ENCODE results near the gene SLC6A12. TPM values are rescaled to one million over a fixed set of nuclear protein-coding genes. Genes with fewer than 3 reads are reported as not detected.
A peak's percentile ranks its signal among the peaks of the same experiment; 100 is the strongest.

The SLC6A12 gene
- total and polyA plus RNA-seq, 5 experiments from 2014 or later: 0.78 TPM; not detected in 4

- peaks cover 24 to 88% (median 69%) of the 10 kb centered on the region in 5 donors for H3K27me3 Mint-ChIP-seq
- no peak overlapping the region for H3K4me3 Mint-ChIP-seq
- no peak for DNase-seq
- no peak for ATAC-seq
- H3K9me3 Mint-ChIP-seq: no peaks in the 10 kb centered on the region
- peak overlapping the region in 1 of 10 donors; percentile 34 for H3K27ac Mint-ChIP-seq
- POLR2A ChIA-PET: no interaction called here
- peaks cover 0 to 11% (median 4%) of the 10 kb centered on the region in 4 donors for H3K4me1 Mint-ChIP-seq
- H3K36me3 Mint-ChIP-seq: no peaks in the 10 kb centered on the region
These were observed 3.4 kb downstream of the SLC6A12 start for GRCh38 chr12:210277-211141.

- H3K27ac Mint-ChIP-seq: peak overlapping the region in 1 of 10 donors; percentile 34
- POLR2A ChIA-PET: no interaction called here
- no peak overlapping the region for H3K4me3 Mint-ChIP-seq
- DNase-seq: no peak
- no peaks in the 10 kb centered on the region for H3K9me3 Mint-ChIP-seq
- peaks cover 26 to 94% (median 74%) of the 10 kb centered on the region in 5 donors for H3K27me3 Mint-ChIP-seq
- peaks cover 0 to 11% (median 4%) of the 10 kb centered on the region in 4 donors for H3K4me1 Mint-ChIP-seq
- no peaks in the 10 kb centered on the region for H3K36me3 Mint-ChIP-seq
- ATAC-seq: no peak
These were observed 4.1 kb downstream of the SLC6A12 start for GRCh38 chr12:209851-210250.

DNA sequence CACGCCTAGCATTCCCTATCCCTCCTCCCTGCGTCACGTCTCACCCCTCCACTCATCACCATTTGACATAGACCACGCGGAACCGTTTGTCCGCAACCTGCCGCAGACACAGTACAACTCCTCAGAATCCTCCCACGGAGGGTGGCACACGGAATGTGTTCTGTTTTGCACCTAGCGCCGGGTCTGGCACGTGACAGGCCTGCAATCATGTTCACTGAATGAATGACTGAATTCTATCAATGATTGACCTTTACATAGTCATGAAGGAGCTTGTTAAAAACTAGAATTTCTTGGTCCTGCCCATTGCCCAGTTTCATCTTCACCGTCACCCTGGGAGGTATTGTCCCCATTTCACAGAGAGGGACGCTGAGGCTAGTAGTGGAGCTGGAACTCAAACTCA is 4.7 kb downstream of the SLC6A12 start:
- H3K27ac Mint-ChIP-seq: no peak overlapping the region
- H3K4me1 Mint-ChIP-seq: peaks cover 0 to 11% (median 4%) of the 10 kb centered on the region in 4 donors
- POLR2A ChIA-PET: no interaction called here
- peaks cover 29 to 99% (median 78%) of the 10 kb centered on the region in 5 donors for H3K27me3 Mint-ChIP-seq
- no peaks in the 10 kb centered on the region for H3K36me3 Mint-ChIP-seq
- no peak for DNase-seq
- no peaks in the 10 kb centered on the region for H3K9me3 Mint-ChIP-seq
- no peak overlapping the region for H3K4me3 Mint-ChIP-seq
- ATAC-seq: no peak

DNA sequence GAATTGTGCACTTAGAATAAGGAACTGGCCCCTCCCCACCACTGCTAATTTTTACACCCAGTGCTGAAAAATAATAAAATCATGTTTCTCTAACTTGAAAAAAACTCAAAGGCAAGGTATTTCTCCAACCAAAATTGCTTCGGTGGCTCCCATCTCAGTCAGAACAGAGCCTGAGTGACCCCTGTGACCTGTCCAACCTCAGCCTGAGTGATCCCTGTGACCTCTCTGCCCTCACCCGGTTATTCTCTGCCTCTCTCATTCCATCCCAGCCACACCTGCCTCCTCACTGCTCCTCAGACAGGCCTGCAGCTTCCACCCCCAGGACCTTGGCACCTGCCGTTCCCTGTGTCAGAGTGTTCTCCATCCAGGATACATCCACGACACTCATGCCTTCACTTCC is 5.1 kb downstream of the SLC6A12 start:
- ATAC-seq (no peak), DNase-seq (no peak)
- Mint-ChIP-seq H3K9me3 (no peaks in the 10 kb centered on the region), H3K4me1 (peaks cover 0 to 9% (median 5%) of the 10 kb centered on the region in 4 donors), H3K27ac (no peak overlapping the region), H3K36me3 (no peaks in the 10 kb centered on the region), H3K27me3 (peaks cover 31 to 99% (median 77%) of the 10 kb centered on the region in 5 donors), H3K4me3 (no peak overlapping the region)
- POLR2A ChIA-PET: no interaction called here

GRCh38 chr12:207804-208203 is 6.2 kb downstream of the SLC6A12 start:
- H3K4me1 Mint-ChIP-seq: peaks cover 0 to 7% (median 5%) of the 10 kb centered on the region in 4 donors
- DNase-seq (no peak), ATAC-seq (no peak)
- no peak overlapping the region for H3K27ac Mint-ChIP-seq
- peaks cover 28 to 93% (median 68%) of the 10 kb centered on the region in 5 donors for H3K27me3 Mint-ChIP-seq
- H3K4me3 Mint-ChIP-seq: no peak overlapping the region
- no peaks in the 10 kb centered on the region for H3K9me3 Mint-ChIP-seq
- POLR2A ChIA-PET: no interaction called here
- H3K36me3 Mint-ChIP-seq: no peaks in the 10 kb centered on the region

DNA sequence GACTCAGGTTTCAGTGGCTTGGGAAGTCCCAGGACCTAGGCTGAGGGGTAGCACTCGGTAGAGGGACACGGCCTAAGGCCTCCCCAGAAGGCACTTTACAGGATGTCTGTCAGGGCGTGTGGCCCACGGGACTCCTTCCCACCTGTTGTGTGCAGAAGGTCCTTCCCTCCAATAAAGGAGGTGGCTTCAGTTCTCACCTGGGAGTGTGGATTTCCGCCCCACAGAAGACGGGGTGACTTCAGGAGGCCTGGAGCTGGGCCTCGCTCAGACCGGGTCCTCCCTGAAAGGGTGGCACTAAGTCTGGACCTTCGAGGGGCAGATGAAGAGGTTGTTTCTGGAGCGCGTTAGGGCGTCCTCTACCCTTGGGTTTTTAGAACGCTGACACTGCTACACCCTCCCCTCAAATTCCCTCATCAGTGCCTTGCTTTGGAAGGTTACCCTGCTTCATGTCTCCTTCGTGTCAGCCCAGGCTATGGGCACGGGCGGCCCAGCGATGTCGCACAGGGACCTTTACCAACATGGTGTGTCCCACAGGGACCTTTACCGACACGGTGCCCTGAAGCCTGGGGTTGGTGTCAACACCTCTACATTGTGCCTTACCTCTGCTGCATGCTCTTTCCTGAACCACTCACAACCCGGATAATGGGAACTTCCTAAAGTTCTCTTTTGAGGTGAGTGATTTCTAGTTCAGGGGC is 7.1 kb downstream of the SLC6A12 start:
- DNase-seq (peak in 1 of 10 donors; percentile 53), ATAC-seq (no peak)
- Mint-ChIP-seq H3K36me3 (no peaks in the 10 kb centered on the region), H3K4me1 (peaks cover 0 to 6% (median 3%) of the 10 kb centered on the region in 4 donors), H3K4me3 (no peak overlapping the region), H3K27me3 (peaks cover 34 to 93% (median 73%) of the 10 kb centered on the region in 5 donors), H3K27ac (no peak overlapping the region), H3K9me3 (no peaks in the 10 kb centered on the region)
- POLR2A ChIA-PET: no interaction called here

DNA sequence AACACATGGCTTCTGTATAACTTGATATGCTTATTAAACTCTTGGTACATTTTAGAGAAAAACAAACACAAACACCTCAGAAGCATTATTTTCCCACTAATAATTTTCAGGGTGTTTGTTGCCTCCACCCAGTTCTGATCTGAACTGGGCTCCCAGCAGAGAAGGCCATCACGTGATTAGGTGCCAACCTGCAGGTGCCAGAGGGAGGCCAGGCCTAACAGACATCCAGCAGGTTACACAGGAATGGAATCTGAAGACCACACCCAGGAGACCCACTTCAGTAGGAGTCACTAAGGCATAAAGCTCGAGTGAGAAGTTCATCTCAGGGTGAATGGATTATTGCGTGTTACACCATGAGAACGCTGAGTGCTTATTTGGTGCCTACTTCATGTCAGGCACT is 8.9 kb downstream of the SLC6A12 start:
- H3K4me3 Mint-ChIP-seq: no peak overlapping the region
- H3K9me3 Mint-ChIP-seq: no peaks in the 10 kb centered on the region
- ATAC-seq: no peak
- peaks cover 36 to 90% (median 67%) of the 10 kb centered on the region in 5 donors for H3K27me3 Mint-ChIP-seq
- peak in 1 of 10 donors; percentile 3 for DNase-seq
- no peak overlapping the region for H3K27ac Mint-ChIP-seq
- POLR2A ChIA-PET: no interaction called here
- peaks cover 0 to 6% (median 2%) of the 10 kb centered on the region in 4 donors for H3K4me1 Mint-ChIP-seq
- no peaks in the 10 kb centered on the region for H3K36me3 Mint-ChIP-seq

DNA sequence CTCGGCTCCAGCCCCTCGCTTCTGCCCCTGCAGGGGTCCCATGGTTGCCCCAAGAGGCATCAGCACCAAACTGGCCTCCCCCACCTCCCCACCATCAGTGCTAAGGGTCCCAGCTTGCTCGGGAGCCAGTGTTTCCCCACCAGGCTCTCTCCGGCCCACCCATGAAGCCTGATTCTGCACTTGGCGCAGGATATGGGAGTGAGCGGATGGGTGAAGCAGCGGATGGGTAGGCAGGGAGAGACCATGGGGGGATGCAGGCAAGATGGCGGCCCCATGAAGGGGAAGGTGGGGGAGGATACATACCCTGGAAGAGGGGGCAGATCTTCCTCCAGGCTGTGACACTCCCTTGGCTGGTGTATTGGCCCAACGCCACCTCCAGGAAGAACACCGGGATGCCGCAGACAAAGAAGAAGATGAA is 9.7 kb downstream of the SLC6A12 start:
- DNase-seq: peak in 1 of 10 donors; percentile 42
- no peaks in the 10 kb centered on the region for H3K36me3 Mint-ChIP-seq
- ATAC-seq: no peak
- H3K9me3 Mint-ChIP-seq: no peaks in the 10 kb centered on the region
- H3K4me1 Mint-ChIP-seq: peaks cover 0 to 6% (median 2%) of the 10 kb centered on the region in 4 donors
- H3K27ac Mint-ChIP-seq: no peak overlapping the region
- peaks cover 37 to 82% (median 63%) of the 10 kb centered on the region in 5 donors for H3K27me3 Mint-ChIP-seq
- POLR2A ChIA-PET: no interaction called here
- H3K4me3 Mint-ChIP-seq: no peak overlapping the region

DNA sequence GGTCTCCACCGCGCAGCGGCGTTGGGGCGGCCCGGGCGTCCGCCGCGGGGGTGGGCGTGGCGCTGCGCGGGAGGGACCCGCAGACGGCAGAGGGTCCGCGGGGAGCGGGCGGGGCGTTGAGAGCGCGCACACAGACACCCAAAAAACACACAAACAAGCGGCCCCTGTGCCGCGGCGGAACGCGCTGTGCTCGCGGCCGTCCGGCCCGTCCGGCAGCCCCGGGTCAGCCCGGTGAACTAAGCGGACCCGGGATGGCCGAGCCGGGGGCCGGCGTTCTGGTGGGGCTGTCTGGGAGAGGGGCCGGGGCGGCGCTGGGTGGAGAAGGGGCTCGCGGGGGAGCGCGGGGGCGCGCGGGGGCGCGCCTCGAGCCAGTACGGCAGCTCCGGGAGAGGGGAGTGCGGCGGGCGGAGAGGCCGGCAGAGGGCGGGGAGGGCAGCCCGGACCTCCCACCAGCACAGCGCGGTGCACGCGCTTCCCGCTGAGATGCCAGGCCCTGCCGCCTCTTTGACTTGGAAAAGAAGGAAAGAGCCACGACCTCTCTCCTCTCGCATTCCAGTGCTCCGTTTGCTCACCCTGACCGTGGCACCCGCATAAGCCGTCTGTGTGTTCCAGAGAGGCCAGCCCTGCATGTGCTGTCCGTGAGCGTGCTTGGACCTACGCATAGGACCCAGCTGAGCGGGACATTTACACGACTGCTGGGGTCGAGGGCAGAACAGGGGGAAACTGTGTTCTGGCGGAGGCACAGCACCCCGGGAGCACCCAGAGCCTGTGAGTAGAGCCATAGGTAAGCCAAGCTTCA is 10.3 kb downstream of the SLC6A12 start:
- H3K4me3 Mint-ChIP-seq: peak overlapping the region in 2 of 10 donors; percentile 31 to 36
- ATAC-seq (no peak), DNase-seq (peak in 1 of 10 donors; percentile 47)
- no peaks in the 10 kb centered on the region for H3K36me3 Mint-ChIP-seq
- POLR2A ChIA-PET: no interaction called here
- H3K4me1 Mint-ChIP-seq: peaks cover 0 to 6% (median 2%) of the 10 kb centered on the region in 4 donors
- H3K27ac Mint-ChIP-seq: no peak overlapping the region
- no peaks in the 10 kb centered on the region for H3K9me3 Mint-ChIP-seq
- H3K27me3 Mint-ChIP-seq: peaks cover 33 to 77% (median 58%) of the 10 kb centered on the region in 5 donors

- Mint-ChIP-seq H3K27ac (no peak overlapping the region), H3K4me3 (peak overlapping the region in 1 of 10 donors; percentile 31), H3K9me3 (no peaks in the 10 kb centered on the region), H3K4me1 (peaks cover 0 to 6% (median 3%) of the 10 kb centered on the region in 4 donors), H3K36me3 (no peaks in the 10 kb centered on the region), H3K27me3 (peaks cover 30 to 76% (median 55%) of the 10 kb centered on the region in 5 donors)
- no peak for ATAC-seq
- POLR2A ChIA-PET: no interaction called here
- no peak for DNase-seq
These were observed 10.9 kb downstream of the SLC6A12 start for GRCh38 chr12:203074-203461.

DNA sequence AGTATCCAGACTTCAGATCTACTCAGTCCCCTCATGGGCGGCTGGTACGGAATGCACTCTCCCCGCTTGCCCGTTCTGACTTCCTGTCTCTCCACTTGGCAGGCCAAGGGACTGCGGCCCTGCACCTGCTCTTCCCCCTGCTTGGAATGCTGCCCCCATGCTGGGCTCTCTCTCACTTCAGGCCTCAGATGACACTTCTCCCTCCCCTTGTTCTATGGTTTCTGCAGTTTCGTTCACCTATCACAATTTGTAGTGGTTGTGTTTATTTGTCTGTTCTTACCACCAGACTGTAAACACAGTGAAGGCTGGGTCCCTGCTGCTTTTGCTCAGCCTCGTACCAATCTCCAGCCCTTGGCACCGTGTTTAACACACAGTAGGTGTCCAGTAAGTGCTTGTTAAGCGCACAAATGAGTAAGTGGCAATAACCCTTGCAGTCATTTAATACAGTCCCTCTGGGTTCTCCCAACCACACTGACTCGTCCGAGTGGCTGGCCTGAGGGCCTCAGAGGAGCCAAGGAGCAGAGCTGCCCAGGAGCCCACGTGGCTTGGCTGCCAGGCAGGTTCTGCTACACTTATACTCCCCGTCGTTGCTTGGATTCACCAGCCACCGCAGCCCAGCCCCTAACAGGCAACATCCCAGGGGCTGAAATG is 11.8 kb downstream of the SLC6A12 start:
- Mint-ChIP-seq H3K36me3 (no peaks in the 10 kb centered on the region), H3K4me3 (peak overlapping the region in 2 of 10 donors; percentile 8 to 31), H3K27ac (peak overlapping the region in 1 of 10 donors; percentile 25), H3K27me3 (peaks cover 32 to 76% (median 55%) of the 10 kb centered on the region in 5 donors), H3K9me3 (peaks cover 0 to 3% (median 0%) of the 10 kb centered on the region in 9 donors), H3K4me1 (peaks cover 0 to 6% (median 3%) of the 10 kb centered on the region in 4 donors)
- peak in 1 of 10 donors; percentile 57 for DNase-seq
- no peak for ATAC-seq
- POLR2A ChIA-PET: no interaction called here

DNA sequence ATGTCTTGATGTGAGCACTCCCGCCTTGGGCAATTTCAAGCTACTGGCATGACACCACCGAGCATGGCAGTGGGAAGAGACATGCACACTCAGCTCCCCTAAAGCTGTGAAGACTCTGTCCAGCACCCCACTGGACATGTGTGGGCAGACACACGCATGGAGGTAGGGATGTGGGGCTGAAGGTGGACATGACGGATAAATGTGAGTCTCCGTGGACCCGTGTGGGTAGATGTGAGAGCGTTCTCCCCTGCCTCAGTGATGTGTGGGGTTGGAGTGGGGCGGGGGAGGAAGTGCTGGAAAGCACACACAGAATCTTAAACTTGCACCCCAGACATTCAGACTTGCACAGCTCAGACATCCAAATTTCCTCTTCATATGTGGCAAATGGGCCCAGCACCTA is 12.6 kb downstream of the SLC6A12 start:
- H3K27me3 Mint-ChIP-seq: peaks cover 31 to 76% (median 53%) of the 10 kb centered on the region in 5 donors
- peak overlapping the region in 1 of 10 donors; percentile 60 for H3K27ac Mint-ChIP-seq

More for the DNA sequence above, 12.6 kb downstream of the SLC6A12 start:
- no peak for ATAC-seq
- Mint-ChIP-seq H3K9me3 (peaks cover 0 to 10% (median 0%) of the 10 kb centered on the region in 9 donors), H3K4me3 (no peak overlapping the region), H3K4me1 (peaks cover 0 to 6% (median 3%) of the 10 kb centered on the region in 4 donors), H3K36me3 (no peaks in the 10 kb centered on the region)
- POLR2A ChIA-PET: no interaction called here
- no peak for DNase-seq

Measured in naive thymus-derived CD8-positive, alpha-beta T cell (primary cell).